Panc1 (cell line): ENCODE results near the gene PREP.

Source experiments
- TF ChIP-seq, protein P1 (sequence below): fragments of 450-650 bp; IDR thresholded peaks from 2 replicates; pipeline ENCODE4 v1.5.1; 2017; ENCODE audit warnings: mild to moderate bottlenecking
- TF ChIP-seq, protein P2 (sequence below), 2 experiments: IDR thresholded peaks; 2 replicates each; pipeline ENCODE4 v1.6.1; 2011 to 2012; ENCODE audit warnings: low read depth in 2 of 2, control low read depth in 1 of 2, low read length in 1 of 2, mild to moderate bottlenecking in 1 of 2, moderate library complexity in 1 of 2; ENCODE audit not compliant: insufficient read depth in 1 of 2

DNA sequence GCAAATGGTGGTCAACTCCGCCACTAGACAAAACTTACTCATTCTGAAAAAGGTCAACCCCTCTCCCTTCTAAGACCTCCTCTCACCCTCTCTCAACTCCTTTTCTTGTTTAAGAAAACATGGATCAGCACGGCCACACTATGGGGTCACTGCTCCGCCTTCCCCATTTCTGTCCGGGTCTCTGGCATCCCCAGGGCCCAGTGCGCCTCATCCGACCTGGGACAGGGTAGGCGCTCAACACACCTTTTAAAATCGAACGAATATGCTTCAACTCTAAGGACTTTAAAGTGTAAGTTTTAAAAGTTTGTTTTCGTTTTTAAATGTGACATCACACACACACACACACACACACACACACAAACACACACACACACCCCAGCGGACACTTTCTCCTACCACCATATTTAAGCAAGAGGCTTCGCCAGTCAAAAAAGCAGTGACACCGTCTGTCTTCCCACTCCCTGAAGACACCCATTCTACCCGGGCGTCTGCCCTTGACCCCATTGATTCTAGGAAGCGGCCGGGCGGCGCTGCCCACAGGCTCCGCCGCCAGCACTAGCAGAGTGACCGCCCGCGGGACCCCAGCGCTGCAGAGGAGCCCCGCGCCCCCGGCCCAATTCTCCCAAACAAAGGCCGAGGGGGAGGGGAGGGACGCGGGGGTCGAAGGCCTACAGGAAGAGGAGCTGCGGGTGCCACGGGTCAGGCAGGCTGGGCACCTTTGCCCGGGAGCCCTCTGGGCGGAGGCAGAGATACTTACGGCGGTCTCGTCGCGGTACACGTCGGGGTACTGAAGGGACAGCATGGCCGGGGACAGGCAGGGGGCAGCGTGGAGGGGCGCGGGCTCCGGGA, 568 bp downstream of the PREP start:
- TF ChIP-seq, protein P1, sequence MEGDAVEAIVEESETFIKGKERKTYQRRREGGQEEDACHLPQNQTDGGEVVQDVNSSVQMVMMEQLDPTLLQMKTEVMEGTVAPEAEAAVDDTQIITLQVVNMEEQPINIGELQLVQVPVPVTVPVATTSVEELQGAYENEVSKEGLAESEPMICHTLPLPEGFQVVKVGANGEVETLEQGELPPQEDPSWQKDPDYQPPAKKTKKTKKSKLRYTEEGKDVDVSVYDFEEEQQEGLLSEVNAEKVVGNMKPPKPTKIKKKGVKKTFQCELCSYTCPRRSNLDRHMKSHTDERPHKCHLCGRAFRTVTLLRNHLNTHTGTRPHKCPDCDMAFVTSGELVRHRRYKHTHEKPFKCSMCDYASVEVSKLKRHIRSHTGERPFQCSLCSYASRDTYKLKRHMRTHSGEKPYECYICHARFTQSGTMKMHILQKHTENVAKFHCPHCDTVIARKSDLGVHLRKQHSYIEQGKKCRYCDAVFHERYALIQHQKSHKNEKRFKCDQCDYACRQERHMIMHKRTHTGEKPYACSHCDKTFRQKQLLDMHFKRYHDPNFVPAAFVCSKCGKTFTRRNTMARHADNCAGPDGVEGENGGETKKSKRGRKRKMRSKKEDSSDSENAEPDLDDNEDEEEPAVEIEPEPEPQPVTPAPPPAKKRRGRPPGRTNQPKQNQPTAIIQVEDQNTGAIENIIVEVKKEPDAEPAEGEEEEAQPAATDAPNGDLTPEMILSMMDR = no peak
- TF ChIP-seq, protein P2, sequence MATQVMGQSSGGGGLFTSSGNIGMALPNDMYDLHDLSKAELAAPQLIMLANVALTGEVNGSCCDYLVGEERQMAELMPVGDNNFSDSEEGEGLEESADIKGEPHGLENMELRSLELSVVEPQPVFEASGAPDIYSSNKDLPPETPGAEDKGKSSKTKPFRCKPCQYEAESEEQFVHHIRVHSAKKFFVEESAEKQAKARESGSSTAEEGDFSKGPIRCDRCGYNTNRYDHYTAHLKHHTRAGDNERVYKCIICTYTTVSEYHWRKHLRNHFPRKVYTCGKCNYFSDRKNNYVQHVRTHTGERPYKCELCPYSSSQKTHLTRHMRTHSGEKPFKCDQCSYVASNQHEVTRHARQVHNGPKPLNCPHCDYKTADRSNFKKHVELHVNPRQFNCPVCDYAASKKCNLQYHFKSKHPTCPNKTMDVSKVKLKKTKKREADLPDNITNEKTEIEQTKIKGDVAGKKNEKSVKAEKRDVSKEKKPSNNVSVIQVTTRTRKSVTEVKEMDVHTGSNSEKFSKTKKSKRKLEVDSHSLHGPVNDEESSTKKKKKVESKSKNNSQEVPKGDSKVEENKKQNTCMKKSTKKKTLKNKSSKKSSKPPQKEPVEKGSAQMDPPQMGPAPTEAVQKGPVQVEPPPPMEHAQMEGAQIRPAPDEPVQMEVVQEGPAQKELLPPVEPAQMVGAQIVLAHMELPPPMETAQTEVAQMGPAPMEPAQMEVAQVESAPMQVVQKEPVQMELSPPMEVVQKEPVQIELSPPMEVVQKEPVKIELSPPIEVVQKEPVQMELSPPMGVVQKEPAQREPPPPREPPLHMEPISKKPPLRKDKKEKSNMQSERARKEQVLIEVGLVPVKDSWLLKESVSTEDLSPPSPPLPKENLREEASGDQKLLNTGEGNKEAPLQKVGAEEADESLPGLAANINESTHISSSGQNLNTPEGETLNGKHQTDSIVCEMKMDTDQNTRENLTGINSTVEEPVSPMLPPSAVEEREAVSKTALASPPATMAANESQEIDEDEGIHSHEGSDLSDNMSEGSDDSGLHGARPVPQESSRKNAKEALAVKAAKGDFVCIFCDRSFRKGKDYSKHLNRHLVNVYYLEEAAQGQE (IDR thresholded peaks at IDR 0.05; ENCODE audit: insufficient read depth in 1 of 2, low read depth in 2 of 2, low read length in 1 of 2) = 0 out of 4 replicates have a peak, but pooled peaks of 1 of the 2 experiments have one; percentile 47
